ENCODE data around the gene TEKT3. TPM values are rescaled to one million over a fixed set of nuclear protein-coding genes. Genes with fewer than 3 reads are reported as not detected.

TEKT3 gene
- total and polyA plus RNA-seq, 2 experiments from 2014 or later, result 0.12 TPM; not detected in 1

DNA sequence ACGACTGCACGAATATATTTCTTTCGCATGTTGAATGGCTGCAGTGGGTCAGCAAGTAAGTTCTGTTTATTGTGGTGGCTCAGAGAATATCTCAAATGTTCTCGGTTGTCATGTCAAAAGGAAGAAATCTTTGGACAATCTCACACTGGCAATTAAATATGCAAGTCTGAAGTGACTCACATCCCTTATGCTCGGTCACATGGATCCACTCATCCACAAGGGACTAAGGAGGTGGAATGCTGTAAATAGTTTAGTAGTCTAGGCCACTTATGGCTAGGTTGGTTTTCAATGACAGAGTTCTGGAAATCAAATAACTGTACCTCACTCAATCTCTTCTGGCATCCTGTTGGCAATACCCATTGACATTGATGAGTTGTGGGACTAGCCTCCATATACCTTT lies 43.2 kb downstream of the TEKT3 start:
- peak in 1 of 2 donors; percentile 32 for DNase-seq (ENCODE audit: low read depth in 1 of 2, low spot score in 1 of 2)
- no peak overlapping the region for H3K4me3 ChIP-seq
- H3K27me3 ChIP-seq, result peaks cover 7% of the 10 kb centered on the region
- no peak for TF ChIP-seq CTCF (IDR thresholded peaks at IDR 0.05; ENCODE audit: low read depth, low read length)
- H3K4me1 ChIP-seq (ENCODE audit: low read depth), result no peaks in the 10 kb centered on the region
- no peaks in the 10 kb centered on the region for H3K9me3 ChIP-seq (ENCODE audit: low read depth)
- H3K27ac ChIP-seq, result no peak overlapping the region
- no peaks in the 10 kb centered on the region for H3K36me3 ChIP-seq

- Histone ChIP-seq H3K4me1 (ENCODE audit: low read depth) (peaks cover 8% of the 10 kb centered on the region), H3K36me3 (no peaks in the 10 kb centered on the region), H3K4me3 (no peak overlapping the region), H3K27ac (no peak overlapping the region), H3K27me3 (no peaks in the 10 kb centered on the region), H3K9me3 (ENCODE audit: low read depth) (no peaks in the 10 kb centered on the region)
- TF ChIP-seq CTCF (IDR thresholded peaks at IDR 0.05; ENCODE audit: low read depth, low read length), result no peak
- no peak for DNase-seq (ENCODE audit: low read depth in 1 of 2, low spot score in 1 of 2)
Measured at GRCh38 chr17:15293558-15293957, 47.8 kb downstream of the TEKT3 start.

DNA sequence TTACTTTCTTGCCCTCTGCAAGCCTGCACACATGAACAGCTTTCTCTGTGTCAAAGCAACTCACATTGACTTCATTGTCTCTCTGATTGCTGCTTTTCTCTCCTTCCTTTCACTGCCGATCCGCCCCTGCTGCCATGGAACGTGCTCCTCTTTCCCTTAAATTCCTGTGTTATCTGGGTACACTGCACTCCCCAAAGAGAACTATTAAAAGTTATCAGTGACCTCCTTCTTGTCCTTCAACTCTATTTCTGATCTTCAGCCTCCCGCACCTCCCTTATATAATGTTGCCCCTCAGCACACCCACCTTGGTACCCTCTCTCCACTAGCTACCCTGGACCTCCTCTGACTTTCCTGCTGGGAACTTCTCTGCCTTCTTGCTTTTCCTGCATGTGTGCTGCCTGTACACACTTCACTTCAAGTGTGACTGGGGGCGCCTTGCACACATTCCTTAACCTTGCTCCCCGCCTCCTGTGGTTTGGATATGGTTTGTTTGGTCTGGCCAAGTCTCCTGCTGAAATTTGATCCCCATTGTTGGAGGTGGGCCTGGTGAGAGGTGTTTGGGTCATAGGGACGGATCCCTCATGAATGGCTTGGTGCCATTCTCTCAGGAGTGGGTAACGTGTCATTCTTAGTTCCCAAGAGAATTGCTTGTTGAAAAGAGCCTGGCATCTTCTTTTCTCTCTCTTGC lies 49.6 kb downstream of the TEKT3 start:
- Histone ChIP-seq H3K9me3 (ENCODE audit: low read depth) (no peaks in the 10 kb centered on the region), H3K4me3 (no peak overlapping the region), H3K36me3 (no peaks in the 10 kb centered on the region), H3K4me1 (ENCODE audit: low read depth) (peaks cover 8% of the 10 kb centered on the region), H3K27ac (peak overlapping the region; percentile 26), H3K27me3 (no peaks in the 10 kb centered on the region)
- DNase-seq (ENCODE audit: low read depth in 1 of 2, low spot score in 1 of 2), result peak; percentile 25 to 83
- TF ChIP-seq CTCF (IDR thresholded peaks at IDR 0.05; ENCODE audit: low read depth, low read length), result no peak

DNA sequence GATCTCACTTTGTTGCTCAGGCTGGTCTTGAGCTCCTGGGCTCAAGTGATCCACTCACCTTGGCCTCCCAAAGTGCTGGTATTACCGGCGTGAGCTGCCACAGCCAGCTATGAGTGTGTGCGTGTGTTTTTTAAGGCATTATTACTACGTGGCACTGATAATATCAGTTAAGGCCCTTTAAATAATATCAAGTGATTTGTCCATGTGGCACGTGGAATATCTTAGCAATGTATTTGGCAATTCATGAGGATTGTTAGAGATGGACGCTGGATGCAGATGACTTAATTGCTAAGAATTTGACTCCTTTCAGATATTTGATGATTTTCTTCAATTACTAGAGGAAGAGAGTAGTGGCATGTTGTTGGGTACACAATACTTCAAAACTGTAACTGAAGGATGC lies 50.8 kb downstream of the TEKT3 start:
- no peak for TF ChIP-seq CTCF (IDR thresholded peaks at IDR 0.05; ENCODE audit: low read depth, low read length)
- peaks cover 8% of the 10 kb centered on the region for H3K4me1 ChIP-seq (ENCODE audit: low read depth)
- H3K4me3 ChIP-seq, result no peak overlapping the region
- DNase-seq (ENCODE audit: low read depth in 1 of 2, low spot score in 1 of 2), result peak in 1 of 2 donors; percentile 12
- H3K27ac ChIP-seq, result no peak overlapping the region
- no peaks in the 10 kb centered on the region for H3K36me3 ChIP-seq
- H3K9me3 ChIP-seq (ENCODE audit: low read depth), result no peaks in the 10 kb centered on the region
- no peaks in the 10 kb centered on the region for H3K27me3 ChIP-seq

DNA sequence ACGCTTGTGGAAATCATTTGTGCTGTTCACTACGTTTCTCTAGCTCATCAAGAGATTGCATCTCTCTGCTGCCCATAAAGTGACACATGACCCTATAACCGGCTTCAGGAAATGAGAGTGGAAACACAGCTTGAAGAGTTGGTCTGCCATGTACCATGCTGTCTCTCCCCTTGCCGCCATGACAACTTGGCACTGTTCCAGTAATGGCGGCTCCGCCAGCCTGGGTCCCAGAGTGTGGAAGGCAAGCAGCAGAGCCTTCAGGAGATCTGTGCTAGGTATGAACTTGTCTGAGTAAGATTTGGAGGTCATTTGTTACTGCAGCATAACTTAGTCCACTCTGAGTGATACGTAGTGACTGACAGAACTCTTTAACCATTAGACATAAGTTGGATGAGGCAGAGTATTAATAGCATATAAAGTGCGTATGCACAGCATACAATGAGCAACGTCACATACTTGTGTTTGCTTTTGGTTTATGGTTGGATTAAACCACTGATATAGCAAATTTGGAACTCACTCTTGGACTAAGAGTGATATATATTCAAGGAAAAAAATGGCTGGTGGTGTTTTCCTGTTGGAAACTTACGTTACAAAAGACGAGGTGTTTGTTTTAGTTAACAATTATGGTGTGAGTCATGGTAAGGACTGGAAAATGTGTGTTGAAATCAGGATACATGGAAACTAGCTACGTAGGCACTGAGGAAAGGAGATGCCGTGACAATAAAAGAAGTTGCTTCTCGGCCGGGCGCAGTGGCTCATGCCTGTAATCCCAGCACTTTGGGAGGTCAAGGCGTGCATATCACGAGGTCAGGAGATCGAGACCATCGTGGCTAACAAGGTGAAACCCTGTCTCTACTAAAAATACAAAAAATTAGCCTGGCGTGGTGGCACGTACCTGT lies 51.9 kb downstream of the TEKT3 start:
- peak in 1 of 2 donors; percentile 82 for DNase-seq (ENCODE audit: low read depth in 1 of 2, low spot score in 1 of 2)
- peaks cover 8% of the 10 kb centered on the region for H3K4me1 ChIP-seq (ENCODE audit: low read depth)
- H3K27ac ChIP-seq, result no peak overlapping the region
- H3K4me3 ChIP-seq, result no peak overlapping the region
- H3K9me3 ChIP-seq (ENCODE audit: low read depth), result no peaks in the 10 kb centered on the region
- TF ChIP-seq CTCF (IDR thresholded peaks at IDR 0.05; ENCODE audit: low read depth, low read length), result no peak
- H3K36me3 ChIP-seq, result no peaks in the 10 kb centered on the region
- H3K27me3 ChIP-seq, result no peaks in the 10 kb centered on the region
